Measurements from ENCODE around the gene NRXN3. TPM values are rescaled to one million over a fixed set of nuclear protein-coding genes. Genes with fewer than 3 reads are reported as not detected.

The NRXN3 gene
- total and polyA plus RNA-seq, 2 of the 13 experiments (the other 11 are each of a cell fraction or from before 2014, with no cell fraction given): 0.03 TPM; not detected in 1

- no TSS peak for BruUV-seq (replicated peaks)
- no peak for TF ChIP-seq ATF3 (CRISPR knock-in tag; IDR thresholded peaks at IDR 0.05)
- TF ChIP-seq ARNTL (CRISPR knock-in tag; IDR thresholded peaks at IDR 0.05): no peak
- no peak for TF ChIP-seq ZNF224 (CRISPR knock-in tag; IDR thresholded peaks at IDR 0.05)
- TF ChIP-seq ZNF75D (CRISPR knock-in tag; IDR thresholded peaks at IDR 0.05; ENCODE audit: borderline replicate concordance): no peak
- no peak for TF ChIP-seq KLF11 (CRISPR knock-in tag; IDR thresholded peaks at IDR 0.05)
- no peak for TF ChIP-seq ISL2 (CRISPR knock-in tag; IDR thresholded peaks at IDR 0.05)
- TF ChIP-seq RBAK (CRISPR knock-in tag; IDR thresholded peaks at IDR 0.05): no peak
- TF ChIP-seq ZKSCAN8 (CRISPR knock-in tag; IDR thresholded peaks at IDR 0.05; ENCODE audit: borderline replicate concordance): no peak
- no peak for TF ChIP-seq AGO2 (optimal IDR thresholded peaks at IDR 0.05; ENCODE audit: low read depth, low read length)
- no peak for TF ChIP-seq ZNF24 (IDR thresholded peaks at IDR 0.05)
- TF ChIP-seq, protein P1, sequence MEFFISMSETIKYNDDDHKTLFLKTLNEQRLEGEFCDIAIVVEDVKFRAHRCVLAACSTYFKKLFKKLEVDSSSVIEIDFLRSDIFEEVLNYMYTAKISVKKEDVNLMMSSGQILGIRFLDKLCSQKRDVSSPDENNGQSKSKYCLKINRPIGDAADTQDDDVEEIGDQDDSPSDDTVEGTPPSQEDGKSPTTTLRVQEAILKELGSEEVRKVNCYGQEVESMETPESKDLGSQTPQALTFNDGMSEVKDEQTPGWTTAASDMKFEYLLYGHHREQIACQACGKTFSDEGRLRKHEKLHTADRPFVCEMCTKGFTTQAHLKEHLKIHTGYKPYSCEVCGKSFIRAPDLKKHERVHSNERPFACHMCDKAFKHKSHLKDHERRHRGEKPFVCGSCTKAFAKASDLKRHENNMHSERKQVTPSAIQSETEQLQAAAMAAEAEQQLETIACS (CRISPR knock-in tag; IDR thresholded peaks at IDR 0.05): no peak
- TF ChIP-seq ZNF530 (CRISPR knock-in tag; IDR thresholded peaks at IDR 0.05; ENCODE audit: low read depth): no peak
- TF ChIP-seq ZFX (CRISPR knock-in tag; IDR thresholded peaks at IDR 0.05; ENCODE audit: low read depth): no peak
- TF ChIP-seq PHF21A (CRISPR knock-in tag; IDR thresholded peaks at IDR 0.05): no peak
- TF ChIP-seq CBX5 (CRISPR knock-in tag; IDR thresholded peaks at IDR 0.05; ENCODE audit: borderline replicate concordance): no peak
- no peak for TF ChIP-seq KDM5A (IDR thresholded peaks at IDR 0.05; ENCODE audit: borderline replicate concordance, low read length)
- no peak for TF ChIP-seq SYNCRIP (IDR thresholded peaks at IDR 0.05; ENCODE audit: insufficient read depth, low read depth, low read length)
- WGBS (ENCODE audit: low lambda C conversion rate): 15% methylated on average over 6 of the region's 6 CpGs
- POLR2A ChIA-PET: no interaction called here
- Histone ChIP-seq H3K9ac (ENCODE audit: insufficient read depth, low read depth, low read length) (no peak overlapping the region), H3K4me3 (replicated peaks in 1 of 3; ENCODE audit: insufficient read depth in 1 of 3, low read depth in 2 of 3, low read length in 3 of 3) (no peak overlapping the region), H3K79me2 (ENCODE audit: insufficient read depth, low read length) (no peaks in the 10 kb centered on the region), H2AFZ (ENCODE audit: low read length) (no peak overlapping the region), H3K9me3 (ENCODE audit: low read length) (peaks cover 95% of the 10 kb centered on the region), H3K36me3 (replicated peaks in 1 of 2; ENCODE audit: control insufficient read depth in 1 of 2, insufficient read depth in 2 of 2, low read length in 2 of 2) (no peaks in the 10 kb centered on the region), H3K4me1 (ENCODE audit: insufficient read depth, low read length) (no peaks in the 10 kb centered on the region), H3K4me2 (ENCODE audit: low read depth, low read length) (no peak overlapping the region), H3K27ac (ENCODE audit: extremely low read length, insufficient read depth, low read length) (no peak overlapping the region), H3K27me3 (ENCODE audit: control insufficient read depth in 1 of 2, insufficient read depth in 2 of 2, low read length in 2 of 2) (no peaks in the 10 kb centered on the region), H4K20me1 (ENCODE audit: insufficient read depth, low read length) (no peaks in the 10 kb centered on the region)
- CTCF ChIA-PET (ENCODE audit: low intra/inter-chr PET ratio, low total read pairs): no interaction called here
- DNase-seq (ENCODE audit: low spot score) (no peak), ATAC-seq (no peak), FAIRE-seq (no peak)
- in situ Hi-C loops (cut with HindIII; ENCODE audit: extremely low pct_ligation_motif_present, low pct_unique_long_range_greater_than_20kb): no loop called here
- intact Hi-C loops (cut with micrococcal nuclease; ENCODE audit: unreplicated experiment): no loop called here
Measured at GRCh38 chr14:79630288-79630960, 1460.3 kb downstream of the NRXN3 start.

All from HepG2 (cell line).